ENCODE measurements around the gene CYTH1. TPM values are rescaled to one million over a fixed set of nuclear protein-coding genes. Genes with fewer than 3 reads are reported as not detected.

Gene CYTH1
- total RNA-seq, 6 experiments from 2014 or later = 7.7 to 15.3 (median 10.9) TPM

- TF ChIP-seq CTCF (IDR thresholded peaks at IDR 0.05) = no peak
- Mint-ChIP-seq H3K9me3 (no peaks in the 10 kb centered on the region), H3K4me3 (no peak overlapping the region), H3K36me3 (ENCODE audit: low read depth) (no peaks in the 10 kb centered on the region), H3K27me3 (ENCODE audit: insufficient read depth) (peaks cover 22% of the 10 kb centered on the region), H3K27ac (no peak overlapping the region), H3K4me1 (ENCODE audit: low read depth) (peaks cover 14% of the 10 kb centered on the region)
- no peak for DNase-seq
Measured at GRCh38 chr17:78654325-78654724, 127.7 kb downstream of the CYTH1 start.

GRCh38 chr17:78653382-78653781 lies 128.7 kb downstream of the CYTH1 start:
- H3K4me1 Mint-ChIP-seq (ENCODE audit: low read depth) = peaks cover 8% of the 10 kb centered on the region
- TF ChIP-seq CTCF (IDR thresholded peaks at IDR 0.05) = no peak
- no peak overlapping the region for H3K27ac Mint-ChIP-seq
- DNase-seq = peak; percentile 37
- no peaks in the 10 kb centered on the region for H3K9me3 Mint-ChIP-seq
- H3K36me3 Mint-ChIP-seq (ENCODE audit: low read depth) = no peaks in the 10 kb centered on the region
- no peak overlapping the region for H3K4me3 Mint-ChIP-seq
- H3K27me3 Mint-ChIP-seq (ENCODE audit: insufficient read depth) = peaks cover 27% of the 10 kb centered on the region

GRCh38 chr17:78652913-78653312 lies 129.2 kb downstream of the CYTH1 start:
- Mint-ChIP-seq H3K27ac (no peak overlapping the region), H3K36me3 (ENCODE audit: low read depth) (no peaks in the 10 kb centered on the region), H3K4me3 (no peak overlapping the region), H3K4me1 (ENCODE audit: low read depth) (peaks cover 3% of the 10 kb centered on the region), H3K27me3 (ENCODE audit: insufficient read depth) (peaks cover 31% of the 10 kb centered on the region), H3K9me3 (no peaks in the 10 kb centered on the region)
- TF ChIP-seq CTCF (IDR thresholded peaks at IDR 0.05) = no peak
- DNase-seq = no peak

- no peaks in the 10 kb centered on the region for H3K9me3 Mint-ChIP-seq
- H3K4me3 Mint-ChIP-seq = no peak overlapping the region
- DNase-seq = no peak
- no peak overlapping the region for H3K27ac Mint-ChIP-seq
- peaks cover 38% of the 10 kb centered on the region for H3K27me3 Mint-ChIP-seq (ENCODE audit: insufficient read depth)
- H3K4me1 Mint-ChIP-seq (ENCODE audit: low read depth) = no peaks in the 10 kb centered on the region
- no peaks in the 10 kb centered on the region for H3K36me3 Mint-ChIP-seq (ENCODE audit: low read depth)
- TF ChIP-seq CTCF (IDR thresholded peaks at IDR 0.05) = no peak
Measured at GRCh38 chr17:78652024-78652423, 130.0 kb downstream of the CYTH1 start.

GRCh38 chr17:78651554-78651953 lies 130.5 kb downstream of the CYTH1 start:
- DNase-seq = no peak
- no peaks in the 10 kb centered on the region for H3K36me3 Mint-ChIP-seq (ENCODE audit: low read depth)
- no peak for TF ChIP-seq CTCF (IDR thresholded peaks at IDR 0.05)
- H3K4me1 Mint-ChIP-seq (ENCODE audit: low read depth) = no peaks in the 10 kb centered on the region
- no peak overlapping the region for H3K4me3 Mint-ChIP-seq
- no peaks in the 10 kb centered on the region for H3K9me3 Mint-ChIP-seq
- H3K27ac Mint-ChIP-seq = no peak overlapping the region
- H3K27me3 Mint-ChIP-seq (ENCODE audit: insufficient read depth) = peaks cover 41% of the 10 kb centered on the region
